C4-2B (cell line): ENCODE results near the gene UGT1A4.

Experiments used
- H3K27ac ChIP-seq: fragments of 450-650 bp; 2 replicates; pipeline ENCODE4 v1.5.1; 2017
- ZFX ChIP-seq: fragments of 450-650 bp; IDR thresholded peaks from 2 replicates; pipeline ENCODE4 v1.6.1; 2017
- TF ChIP-seq, protein P1 (sequence below): fragments of 450-650 bp; conservative IDR thresholded peaks from 2 replicates; pipeline ENCODE4 v1.5.1; 2017; ENCODE audit warnings: mild to moderate bottlenecking

UGT1A4 gene

DNA sequence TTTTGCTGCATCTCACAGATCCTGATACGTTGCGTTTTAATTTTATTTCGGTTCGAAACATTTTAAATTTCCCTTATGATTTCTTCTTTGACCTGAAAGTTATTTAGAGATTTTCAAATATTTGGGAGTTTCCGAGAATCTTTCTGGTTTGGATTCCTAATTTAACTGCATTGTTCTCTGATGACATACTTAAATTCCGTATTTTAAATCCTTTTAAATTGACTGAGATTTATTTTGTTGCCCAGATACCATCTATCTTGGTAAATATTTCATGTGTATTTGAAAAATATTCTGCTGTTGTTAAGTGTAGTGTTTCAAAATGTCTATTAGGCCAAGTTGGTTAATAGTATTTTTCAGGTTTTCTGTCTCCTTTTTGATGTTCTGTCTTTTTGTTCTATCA is 97.3 kb downstream of the UGT1A4 start:
- H3K27ac ChIP-seq: no peak overlapping the region
- no peak for TF ChIP-seq ZFX
- TF ChIP-seq, protein P1, sequence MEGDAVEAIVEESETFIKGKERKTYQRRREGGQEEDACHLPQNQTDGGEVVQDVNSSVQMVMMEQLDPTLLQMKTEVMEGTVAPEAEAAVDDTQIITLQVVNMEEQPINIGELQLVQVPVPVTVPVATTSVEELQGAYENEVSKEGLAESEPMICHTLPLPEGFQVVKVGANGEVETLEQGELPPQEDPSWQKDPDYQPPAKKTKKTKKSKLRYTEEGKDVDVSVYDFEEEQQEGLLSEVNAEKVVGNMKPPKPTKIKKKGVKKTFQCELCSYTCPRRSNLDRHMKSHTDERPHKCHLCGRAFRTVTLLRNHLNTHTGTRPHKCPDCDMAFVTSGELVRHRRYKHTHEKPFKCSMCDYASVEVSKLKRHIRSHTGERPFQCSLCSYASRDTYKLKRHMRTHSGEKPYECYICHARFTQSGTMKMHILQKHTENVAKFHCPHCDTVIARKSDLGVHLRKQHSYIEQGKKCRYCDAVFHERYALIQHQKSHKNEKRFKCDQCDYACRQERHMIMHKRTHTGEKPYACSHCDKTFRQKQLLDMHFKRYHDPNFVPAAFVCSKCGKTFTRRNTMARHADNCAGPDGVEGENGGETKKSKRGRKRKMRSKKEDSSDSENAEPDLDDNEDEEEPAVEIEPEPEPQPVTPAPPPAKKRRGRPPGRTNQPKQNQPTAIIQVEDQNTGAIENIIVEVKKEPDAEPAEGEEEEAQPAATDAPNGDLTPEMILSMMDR: no peak

DNA sequence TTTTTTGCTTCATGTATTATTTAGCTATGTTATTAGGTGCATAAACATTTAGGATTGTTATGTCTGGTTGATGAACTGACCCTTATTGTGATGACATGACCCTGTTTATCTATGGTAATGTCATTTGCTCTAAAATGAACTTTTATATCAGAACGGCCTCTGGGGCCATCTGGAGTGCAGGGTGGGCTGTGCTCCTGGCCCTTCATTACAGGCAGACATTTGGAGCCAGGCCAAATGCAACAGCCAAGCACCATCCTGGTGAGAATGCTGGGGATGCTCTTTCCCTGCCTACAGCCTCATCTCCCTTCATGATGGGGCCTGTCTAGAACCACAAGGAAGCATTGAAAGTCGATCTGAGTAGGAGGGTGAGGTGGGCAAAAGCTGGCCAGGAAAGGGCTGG is 97.8 kb downstream of the UGT1A4 start:
- H3K27ac ChIP-seq: no peak overlapping the region
- TF ChIP-seq ZFX: no peak
- TF ChIP-seq, protein P1: no peak

DNA sequence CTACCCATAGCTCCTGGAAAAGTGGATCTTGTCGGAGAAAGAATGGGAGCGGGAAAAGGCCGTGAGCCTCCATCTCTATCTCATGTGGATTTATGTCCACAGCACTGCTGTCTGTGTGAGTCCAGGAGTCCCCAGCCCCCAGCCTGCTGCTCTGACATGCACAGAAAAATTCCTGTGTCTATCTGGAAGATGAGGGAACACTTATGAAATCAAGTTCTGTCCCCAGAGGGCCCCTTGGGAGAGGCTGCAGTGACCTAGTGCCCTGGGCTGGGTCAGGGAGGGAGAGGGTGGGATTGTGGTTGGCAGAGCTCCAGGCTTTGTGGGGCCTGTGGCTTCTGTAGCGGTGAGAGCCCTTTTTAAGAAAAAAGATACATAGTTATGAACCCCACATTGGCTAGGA is 98.2 kb downstream of the UGT1A4 start:
- no peak overlapping the region for H3K27ac ChIP-seq
- no peak for TF ChIP-seq ZFX
- TF ChIP-seq, protein P1: no peak

DNA sequence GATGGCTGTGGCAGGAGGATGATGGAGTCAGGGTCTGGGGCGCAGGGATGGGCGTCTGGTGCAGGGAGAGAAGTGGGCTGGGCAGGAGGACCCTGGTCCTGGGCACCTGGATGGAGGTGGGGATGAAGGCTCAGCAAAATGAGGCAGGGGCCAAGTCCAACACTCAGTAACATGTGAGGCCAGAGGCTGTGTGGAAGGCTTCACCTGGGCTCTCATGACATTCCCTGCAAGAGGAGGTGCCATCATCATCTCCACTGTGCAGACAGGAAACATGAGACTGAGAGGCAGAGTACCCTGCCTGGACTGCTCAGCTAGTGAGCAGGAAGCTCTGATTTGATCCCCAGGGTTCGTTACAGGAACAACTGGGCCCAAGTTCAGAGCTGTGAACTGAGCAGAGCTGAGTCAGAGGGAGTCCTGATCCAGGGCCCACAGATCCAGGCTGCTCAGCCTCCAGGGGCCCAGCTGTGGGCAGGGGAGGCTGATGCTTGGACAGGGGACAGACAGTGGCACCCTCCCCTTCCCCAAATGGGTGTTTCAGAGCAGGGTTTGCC is 98.9 kb downstream of the UGT1A4 start:
- TF ChIP-seq ZFX: no peak
- TF ChIP-seq, protein P1: no peak
- no peak overlapping the region for H3K27ac ChIP-seq

DNA sequence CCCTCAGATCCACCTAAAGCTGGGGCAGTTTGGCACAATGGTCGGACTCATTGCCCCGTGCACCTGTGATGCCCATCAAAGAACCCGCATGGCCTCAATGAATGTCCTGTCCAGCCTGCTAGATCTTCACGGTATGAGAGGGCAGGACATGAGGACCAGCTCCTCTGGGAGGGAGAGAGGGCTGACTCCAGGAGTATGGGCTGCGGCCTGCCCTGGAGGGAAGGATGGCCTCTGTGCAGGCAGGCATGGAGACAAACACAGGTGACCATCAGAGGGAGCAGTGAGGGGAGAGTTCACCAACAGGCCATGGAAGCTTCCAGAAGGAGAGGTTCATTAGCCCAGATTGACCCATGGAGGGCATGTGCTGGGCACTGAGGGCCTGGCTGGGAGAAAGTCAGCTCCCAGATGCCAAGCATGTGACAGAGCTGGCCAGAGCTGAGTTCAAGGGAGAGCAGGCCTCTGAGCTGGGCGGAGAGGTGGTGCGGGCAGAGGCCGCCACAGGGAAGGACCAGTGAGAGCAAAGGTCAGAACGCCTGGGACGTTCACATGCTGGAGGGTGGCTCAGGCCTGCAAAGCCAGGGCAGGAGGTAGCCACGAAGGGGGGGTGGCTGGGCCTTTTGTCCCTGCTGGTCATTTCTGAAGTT is 99.6 kb downstream of the UGT1A4 start:
- no peak overlapping the region for H3K27ac ChIP-seq
- TF ChIP-seq ZFX: no peak

DNA sequence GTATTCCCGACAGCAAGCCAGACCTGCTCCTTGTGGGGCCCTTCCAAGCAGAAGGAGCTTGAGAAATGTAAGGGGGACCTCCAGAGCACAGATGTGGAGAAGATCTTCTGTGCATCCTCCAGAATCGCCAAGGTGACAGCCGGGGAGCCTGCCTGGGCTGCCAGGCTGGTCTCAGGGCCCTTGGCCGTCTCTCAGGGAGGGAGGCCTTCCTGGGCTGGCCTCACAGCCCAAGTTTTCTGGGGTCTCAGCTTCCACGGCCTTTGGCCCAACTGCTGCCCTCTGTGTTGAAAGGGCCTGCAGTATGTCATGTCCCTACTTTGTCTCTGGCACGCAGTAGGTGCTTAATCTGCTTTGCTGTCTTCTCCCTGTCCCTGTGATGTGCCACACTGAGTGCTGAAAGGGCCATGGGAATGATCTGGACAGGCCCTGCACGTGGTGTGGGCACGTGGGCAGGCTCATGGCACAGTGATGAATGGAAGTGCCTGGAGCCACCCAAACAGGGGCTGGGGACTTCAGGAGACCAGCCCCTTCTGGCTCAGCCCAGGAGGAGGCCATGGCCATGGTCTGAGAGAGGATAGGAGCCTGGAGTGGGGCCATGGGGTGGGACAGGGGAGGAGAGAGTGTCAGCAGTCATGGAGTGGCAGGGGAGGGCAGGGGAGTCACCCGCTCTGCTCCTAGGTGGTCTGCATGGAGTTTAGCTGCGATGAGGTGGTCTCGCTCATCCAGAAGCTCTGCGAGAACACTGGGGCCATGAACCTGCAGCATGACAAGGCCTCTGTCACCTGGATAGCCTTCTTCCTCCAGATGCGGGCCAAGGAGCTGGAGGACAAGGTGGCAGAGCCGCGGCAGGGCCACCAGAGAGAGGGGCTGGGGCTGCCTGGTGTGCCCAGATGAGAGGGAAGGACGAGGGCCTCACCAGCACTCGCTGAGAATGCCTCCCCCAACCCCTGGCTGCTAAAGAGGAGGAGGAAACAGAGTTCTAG is 100.4 kb downstream of the UGT1A4 start:
- H3K27ac ChIP-seq: no peak overlapping the region
- TF ChIP-seq, protein P1: no peak
- no peak for TF ChIP-seq ZFX

DNA sequence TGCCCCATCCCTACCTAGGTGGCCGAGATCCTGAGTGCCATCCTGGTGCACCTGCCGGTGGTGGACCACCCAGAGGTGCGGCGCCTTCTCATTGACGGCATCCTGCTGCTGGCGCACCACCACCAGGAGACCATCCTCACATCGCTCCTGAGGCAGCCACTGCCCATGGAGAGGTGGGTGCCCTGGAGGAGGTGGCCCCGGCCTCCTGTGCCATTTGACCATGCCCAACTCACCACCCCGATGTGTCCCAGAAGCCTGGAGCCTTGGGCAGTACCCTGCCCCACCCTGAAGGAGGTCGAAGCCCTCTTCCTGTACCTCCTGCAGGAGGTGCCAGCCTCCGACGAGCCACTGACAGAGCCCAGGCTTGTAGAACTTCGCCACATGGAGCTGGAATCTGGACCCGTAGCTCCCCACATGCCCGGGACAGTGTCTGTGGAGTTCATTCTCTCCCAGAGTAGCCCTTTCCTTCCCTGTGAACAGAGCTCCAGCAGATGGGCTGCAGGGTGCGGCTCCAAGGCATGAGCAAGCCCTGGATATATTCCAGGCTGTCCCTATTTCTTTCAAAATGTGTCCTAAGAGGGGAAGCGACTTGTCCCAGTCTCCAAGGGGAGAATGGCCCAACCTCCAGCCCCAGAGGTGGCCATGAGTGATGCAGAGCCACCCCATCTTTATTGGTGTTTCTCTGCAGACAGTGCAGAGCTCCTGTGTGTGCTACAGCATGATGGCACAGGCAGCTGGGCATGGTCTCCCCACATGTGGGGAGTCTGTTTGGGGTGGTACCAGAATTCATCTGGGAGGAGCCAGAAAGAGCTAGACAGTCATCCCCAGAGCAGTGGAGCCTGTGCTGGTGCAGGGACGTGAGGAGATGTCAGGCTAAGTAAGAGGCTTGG is 101.6 kb downstream of the UGT1A4 start:
- H3K27ac ChIP-seq: no peak overlapping the region
- TF ChIP-seq, protein P1: no peak
- no peak for TF ChIP-seq ZFX
